Neuron (in vitro differentiated cells): ENCODE results near the gene CDV3.
"Not testable (repeated sequence)": the region's sequence is repeated elsewhere in the genome, so short reads cannot be mapped to it uniquely, and the experiment has no call there.

Experiments
- H2AFZ ChIP-seq: one replicate; pipeline ENCODE4 v1.6.1; 2013; ENCODE audit warnings: low read depth, mild to moderate bottlenecking, inconsistent platforms, low read length, moderate library complexity
- H3K27me3 ChIP-seq: one replicate; pipeline ENCODE4 v1.6.1; 2013; ENCODE audit warnings: low read length; ENCODE audit not compliant: insufficient read depth
- H3K36me3 ChIP-seq: one replicate; pipeline ENCODE4 v1.6.1; 2013; ENCODE audit warnings: low read length; ENCODE audit not compliant: insufficient read depth
- H3K4me1 ChIP-seq: one replicate; pipeline ENCODE4 v1.6.1; 2013; ENCODE audit warnings: low read length; ENCODE audit not compliant: insufficient read depth
- H3K4me3 ChIP-seq: 2 replicates; pipeline ENCODE4 v1.5.1; 2013; ENCODE audit warnings: mild to moderate bottlenecking, low read length, moderate library complexity
- H3K9me3 ChIP-seq: one replicate; pipeline ENCODE4 v1.6.1; 2013; ENCODE audit warnings: low read length

The CDV3 gene

GRCh38 chr3:133547432-133548041 is 25.9 kb upstream of the CDV3 start:
- peaks cover 2% of the 10 kb centered on the region for H3K9me3 ChIP-seq

GRCh38 chr3:133548090-133548489 is 25.4 kb upstream of the CDV3 start:
- Histone ChIP-seq H3K36me3 (no peaks in the 10 kb centered on the region), H2AFZ (no peak overlapping the region), H3K27me3 (no peaks in the 10 kb centered on the region), H3K9me3 (peaks cover 2% of the 10 kb centered on the region), H3K4me1 (no peaks in the 10 kb centered on the region), H3K4me3 (no peak overlapping the region)

More at GRCh38 chr3:133547432-133548041, 25.9 kb upstream of the CDV3 start:
- Histone ChIP-seq H3K27me3 (no peaks in the 10 kb centered on the region), H3K36me3 (no peaks in the 10 kb centered on the region), H2AFZ (no peak overlapping the region), H3K4me1 (no peaks in the 10 kb centered on the region), H3K4me3 (no peak overlapping the region)

- no peak overlapping the region for H3K4me3 ChIP-seq
These were observed 23.9 kb upstream of the CDV3 start for GRCh38 chr3:133549565-133549964.

GRCh38 chr3:133551589-133551988 is 21.9 kb upstream of the CDV3 start:
- H3K4me3 ChIP-seq, H3K4me1 ChIP-seq, H3K27me3 ChIP-seq, H3K9me3 ChIP-seq, H2AFZ ChIP-seq, H3K36me3 ChIP-seq: not testable (repeated sequence)

More at GRCh38 chr3:133549565-133549964, 23.9 kb upstream of the CDV3 start:
- Histone ChIP-seq H3K4me1 (no peaks in the 10 kb centered on the region), H3K36me3 (no peaks in the 10 kb centered on the region), H3K27me3 (no peaks in the 10 kb centered on the region), H2AFZ (no peak overlapping the region), H3K9me3 (peaks cover 2% of the 10 kb centered on the region)

- Histone ChIP-seq H3K36me3 (no peaks in the 10 kb centered on the region), H3K4me3 (no peak overlapping the region), H2AFZ (no peak overlapping the region), H3K4me1 (no peaks in the 10 kb centered on the region), H3K27me3 (no peaks in the 10 kb centered on the region), H3K9me3 (peaks cover 6% of the 10 kb centered on the region)
These were observed 11.8 kb upstream of the CDV3 start for GRCh38 chr3:133561679-133562078.

GRCh38 chr3:133562376-133562775 is 11.1 kb upstream of the CDV3 start:
- no peak overlapping the region for H2AFZ ChIP-seq
- H3K9me3 ChIP-seq, result peaks cover 6% of the 10 kb centered on the region
- no peaks in the 10 kb centered on the region for H3K4me1 ChIP-seq
- H3K36me3 ChIP-seq, result no peaks in the 10 kb centered on the region
- H3K4me3 ChIP-seq, result no peak overlapping the region
- no peaks in the 10 kb centered on the region for H3K27me3 ChIP-seq

- Histone ChIP-seq H2AFZ (no peak overlapping the region), H3K4me1 (peaks cover 2% of the 10 kb centered on the region), H3K9me3 (peaks cover 6% of the 10 kb centered on the region), H3K27me3 (no peaks in the 10 kb centered on the region), H3K4me3 (no peak overlapping the region), H3K36me3 (no peaks in the 10 kb centered on the region)
These were observed 10.3 kb upstream of the CDV3 start for GRCh38 chr3:133563186-133563591.

GRCh38 chr3:133563816-133564215 is 9.7 kb upstream of the CDV3 start:
- no peaks in the 10 kb centered on the region for H3K27me3 ChIP-seq
- H3K4me3 ChIP-seq, result no peak overlapping the region
- no peak overlapping the region for H2AFZ ChIP-seq
- H3K9me3 ChIP-seq, result peaks cover under 1% of the 10 kb centered on the region
- peaks cover 3% of the 10 kb centered on the region for H3K4me1 ChIP-seq
- no peaks in the 10 kb centered on the region for H3K36me3 ChIP-seq

- H2AFZ ChIP-seq, result no peak overlapping the region
- peaks cover 9% of the 10 kb centered on the region for H3K4me1 ChIP-seq
- H3K9me3 ChIP-seq, result no peaks in the 10 kb centered on the region
- no peaks in the 10 kb centered on the region for H3K27me3 ChIP-seq
- H3K36me3 ChIP-seq, result no peaks in the 10 kb centered on the region
- H3K4me3 ChIP-seq, result no peak overlapping the region
These were observed 5.0 kb upstream of the CDV3 start for GRCh38 chr3:133568294-133569014.

GRCh38 chr3:133570139-133570936 is 3.1 kb upstream of the CDV3 start:
- peaks cover 13% of the 10 kb centered on the region for H3K4me1 ChIP-seq
- no peak overlapping the region for H2AFZ ChIP-seq
- H3K4me3 ChIP-seq, result no peak overlapping the region
- H3K27me3 ChIP-seq, result no peaks in the 10 kb centered on the region
- H3K9me3 ChIP-seq, result no peaks in the 10 kb centered on the region
- H3K36me3 ChIP-seq, result no peaks in the 10 kb centered on the region

GRCh38 chr3:133570937-133571320 is 2.6 kb upstream of the CDV3 start:
- no peaks in the 10 kb centered on the region for H3K9me3 ChIP-seq

GRCh38 chr3:133572158-133573053 is 1.1 kb upstream of the CDV3 start:
- H3K4me1 ChIP-seq, result peaks cover 24% of the 10 kb centered on the region
- H3K4me3 ChIP-seq, result peak overlapping the region; percentile 47
- no peaks in the 10 kb centered on the region for H3K27me3 ChIP-seq
- no peaks in the 10 kb centered on the region for H3K9me3 ChIP-seq
- H2AFZ ChIP-seq, result peak overlapping the region; percentile 56
- H3K36me3 ChIP-seq, result peaks cover 12% of the 10 kb centered on the region

More at GRCh38 chr3:133570937-133571320, 2.6 kb upstream of the CDV3 start:
- Histone ChIP-seq H2AFZ (no peak overlapping the region), H3K4me3 (no peak overlapping the region), H3K4me1 (peaks cover 19% of the 10 kb centered on the region), H3K36me3 (peaks cover 3% of the 10 kb centered on the region), H3K27me3 (no peaks in the 10 kb centered on the region)
